KMS-11 (cell line): ENCODE data around the gene TESPA1.
"Not testable (repeated sequence)": the region's sequence is repeated elsewhere in the genome, so short reads cannot be mapped to it uniquely, and the experiment has no call there.

ENCODE experiments used
- H2AFZ ChIP-seq: fragments of 200-600 bp; sonication (generic); 2 replicates; pipeline ENCODE4 v1.6.1; 2016; ENCODE audit warnings: antibody characterized with exemption, mixed run types, low read depth
- H3K27ac ChIP-seq: fragments of 200-600 bp; sonication (generic); 2 replicates; pipeline ENCODE4 v1.6.1; 2016; ENCODE audit warnings: mild to moderate bottlenecking, mixed run types
- H3K27me3 ChIP-seq: fragments of 200-600 bp; sonication (generic); 2 replicates; pipeline ENCODE4 v1.6.1; 2017; ENCODE audit warnings: mild to moderate bottlenecking, low read depth, mixed run types, moderate library complexity; ENCODE audit not compliant: insufficient read depth
- H3K36me3 ChIP-seq: fragments of 200-600 bp; sonication (generic); 2 replicates; pipeline ENCODE4 v1.6.1; 2017; ENCODE audit warnings: mild to moderate bottlenecking, mixed run types; ENCODE audit not compliant: insufficient read depth
- H3K4me1 ChIP-seq: fragments of 200-600 bp; sonication (generic); 2 replicates; pipeline ENCODE4 v1.6.1; 2016; ENCODE audit warnings: mild to moderate bottlenecking, low read depth, mixed run types; ENCODE audit not compliant: poor library complexity, severe bottlenecking
- H3K4me2 ChIP-seq: fragments of 200-600 bp; sonication (generic); 2 replicates; pipeline ENCODE4 v1.7.0; 2016; ENCODE audit warnings: mild to moderate bottlenecking, mixed run types
- H3K4me3 ChIP-seq: fragments of 200-600 bp; sonication (generic); IDR thresholded peaks from 2 replicates; pipeline ENCODE4 v1.6.1; 2017; ENCODE audit warnings: low read depth, low read length, mixed read lengths; ENCODE audit not compliant: insufficient read depth
- H3K79me2 ChIP-seq: fragments of 200-600 bp; sonication (generic); 2 replicates; pipeline ENCODE4 v1.6.1; 2016; ENCODE audit warnings: low read depth, mixed run types; ENCODE audit not compliant: insufficient read depth
- H3K9ac ChIP-seq: fragments of 200-600 bp; sonication (generic); 2 replicates; pipeline ENCODE4 v1.6.1; 2016; ENCODE audit warnings: mild to moderate bottlenecking, mixed run types
- H4K20me1 ChIP-seq: fragments of 200-600 bp; sonication (generic); 2 replicates; pipeline ENCODE4 v1.6.1; 2016; ENCODE audit warnings: mild to moderate bottlenecking, mixed run types; ENCODE audit not compliant: insufficient read depth
- CTCF ChIP-seq: fragments of 200-600 bp; sonication (generic); conservative IDR thresholded peaks from 2 replicates; pipeline ENCODE4 v1.6.1; 2017; ENCODE audit warnings: low read depth, mild to moderate bottlenecking, antibody characterized with exemption, low read length, moderate library complexity, mixed read lengths

Gene TESPA1

GRCh38 chr12:54950071-54950727, 34.4 kb downstream of the TESPA1 start:
- H2AFZ ChIP-seq, result no peak overlapping the region
- no peaks in the 10 kb centered on the region for H4K20me1 ChIP-seq
- H3K9ac ChIP-seq, result no peak overlapping the region
- no peak overlapping the region for H3K4me2 ChIP-seq
- peaks cover 6% of the 10 kb centered on the region for H3K4me1 ChIP-seq
- H3K27ac ChIP-seq, result no peak overlapping the region
- H3K79me2 ChIP-seq, result no peaks in the 10 kb centered on the region
- H3K36me3 ChIP-seq, result no peaks in the 10 kb centered on the region
- TF ChIP-seq CTCF, result no peak
- no peaks in the 10 kb centered on the region for H3K27me3 ChIP-seq
- no peak overlapping the region for H3K4me3 ChIP-seq

GRCh38 chr12:54949073-54949711, 35.4 kb downstream of the TESPA1 start:
- Histone ChIP-seq H3K9ac (no peak overlapping the region), H3K36me3 (no peaks in the 10 kb centered on the region), H3K27me3 (no peaks in the 10 kb centered on the region), H3K27ac (no peak overlapping the region), H4K20me1 (no peaks in the 10 kb centered on the region), H3K79me2 (no peaks in the 10 kb centered on the region), H3K4me2 (no peak overlapping the region), H3K4me3 (no peak overlapping the region), H3K4me1 (peaks cover 6% of the 10 kb centered on the region), H2AFZ (no peak overlapping the region)
- no peak for TF ChIP-seq CTCF

GRCh38 chr12:54948171-54948570, 36.4 kb downstream of the TESPA1 start:
- TF ChIP-seq CTCF, result no peak
- Histone ChIP-seq H4K20me1 (no peaks in the 10 kb centered on the region), H2AFZ (no peak overlapping the region), H3K27ac (no peak overlapping the region), H3K4me2 (no peak overlapping the region), H3K27me3 (no peaks in the 10 kb centered on the region), H3K4me1 (peaks cover 6% of the 10 kb centered on the region), H3K9ac (no peak overlapping the region), H3K79me2 (no peaks in the 10 kb centered on the region), H3K36me3 (no peaks in the 10 kb centered on the region), H3K4me3 (no peak overlapping the region)

GRCh38 chr12:54945082-54945481, 39.5 kb downstream of the TESPA1 start:
- Histone ChIP-seq H3K4me1 (peaks cover under 1% of the 10 kb centered on the region), H3K4me2 (no peak overlapping the region), H3K9ac (no peak overlapping the region), H4K20me1 (no peaks in the 10 kb centered on the region), H3K4me3 (no peak overlapping the region), H2AFZ (no peak overlapping the region), H3K27me3 (no peaks in the 10 kb centered on the region), H3K36me3 (no peaks in the 10 kb centered on the region), H3K79me2 (no peaks in the 10 kb centered on the region), H3K27ac (no peak overlapping the region)
- no peak for TF ChIP-seq CTCF

GRCh38 chr12:54943292-54943691, 41.3 kb downstream of the TESPA1 start:
- not testable (repeated sequence) for H3K36me3 ChIP-seq, H3K4me3 ChIP-seq, H3K4me2 ChIP-seq, H3K27me3 ChIP-seq, H2AFZ ChIP-seq, H3K79me2 ChIP-seq, H3K4me1 ChIP-seq, H3K27ac ChIP-seq, H3K9ac ChIP-seq, H4K20me1 ChIP-seq
